DND-41 (cell line): Measurements from ENCODE around the gene ACOT13.

Experiments
- CTCF ChIP-seq: IDR thresholded peaks from 2 replicates; pipeline ENCODE4 v1.5.1; 2012; ENCODE audit warnings: borderline replicate concordance, low read length, moderate library complexity, mild to moderate bottlenecking; ENCODE audit not compliant: poor library complexity, severe bottlenecking; ENCODE audit errors: extremely low read depth
- EZH2 ChIP-seq: IDR thresholded peaks from 3 replicates; pipeline ENCODE4 v1.6.1; 2012; ENCODE audit warnings: borderline replicate concordance, low read depth, mild to moderate bottlenecking, moderate library complexity, low read length, inconsistent platforms; ENCODE audit not compliant: severe bottlenecking

GRCh38 chr6:24631671-24632070 lies 35.2 kb upstream of the ACOT13 start:
- TF ChIP-seq CTCF (no peak), EZH2 (no peak)
